ENCODE data around the gene FGF4.
"Not testable (repeated sequence)": the region's sequence is repeated elsewhere in the genome, so short reads cannot be mapped to it uniquely, and the experiment has no call there.

The FGF4 gene

DNA sequence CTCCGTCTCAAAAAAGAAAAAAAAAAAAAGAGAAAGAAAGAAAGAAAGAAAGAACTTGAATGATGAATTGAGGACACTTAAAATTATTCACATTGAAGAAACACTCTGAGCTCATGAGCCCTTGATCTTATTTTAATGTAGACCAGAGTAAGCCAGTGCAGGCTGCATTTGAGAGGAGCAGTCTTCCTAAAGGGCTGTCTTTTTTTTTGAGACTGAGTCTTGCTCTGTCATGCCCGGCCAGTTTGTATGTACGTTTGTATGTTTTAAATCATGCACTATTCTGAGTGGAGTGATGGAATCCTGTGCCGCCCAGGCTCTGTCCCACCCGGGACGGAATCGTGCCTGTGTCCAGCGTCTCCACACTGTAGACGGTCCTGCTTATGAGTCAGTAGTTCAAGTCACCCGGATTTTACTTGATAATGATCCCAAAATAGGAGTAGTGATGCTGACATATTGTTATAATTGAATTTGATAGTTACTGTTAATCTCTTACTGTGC lies 9.6 kb downstream of the FGF4 start:
- no peak for DNase-seq

DNA sequence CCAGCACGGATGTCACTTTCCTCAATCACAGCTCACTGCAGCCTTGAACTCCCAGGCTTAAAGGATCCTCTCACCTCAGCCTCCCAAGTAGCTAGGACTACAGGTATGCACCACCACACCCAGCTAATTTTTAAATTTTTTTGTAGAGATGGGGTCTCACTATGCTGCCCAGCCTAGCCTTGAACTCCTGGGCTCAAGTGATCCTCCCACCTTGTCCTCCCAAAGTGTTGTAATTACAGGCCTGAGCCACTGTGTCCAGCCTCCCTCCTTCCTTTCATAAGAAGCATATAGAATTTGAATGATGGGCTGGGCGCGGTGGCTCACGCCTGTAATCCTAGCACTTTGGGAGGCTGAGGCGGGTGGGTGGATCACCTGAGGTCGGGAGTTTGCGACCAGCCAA lies 10.2 kb downstream of the FGF4 start:
- not testable (repeated sequence) for DNase-seq

DNA sequence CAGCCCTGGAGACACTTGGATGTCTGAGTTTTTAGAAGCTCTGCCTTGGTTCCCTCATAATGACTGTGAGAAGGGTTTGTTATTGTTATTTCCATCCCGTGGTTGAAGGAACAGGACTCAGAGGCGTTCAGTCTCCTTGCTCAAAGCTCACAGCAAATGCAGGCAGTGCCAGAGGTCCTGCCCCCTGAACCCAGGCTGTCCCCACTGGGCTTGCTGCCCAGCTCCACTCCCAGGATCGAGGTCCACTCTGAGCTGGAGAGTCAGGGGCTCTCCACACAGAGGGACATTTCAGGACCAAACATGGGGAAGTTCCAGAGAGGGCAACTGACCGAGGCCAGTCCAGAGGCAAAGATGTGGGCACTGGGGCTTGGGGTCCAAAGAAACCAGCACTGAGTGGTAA lies 14.8 kb downstream of the FGF4 start:
- no peak for DNase-seq

DNA sequence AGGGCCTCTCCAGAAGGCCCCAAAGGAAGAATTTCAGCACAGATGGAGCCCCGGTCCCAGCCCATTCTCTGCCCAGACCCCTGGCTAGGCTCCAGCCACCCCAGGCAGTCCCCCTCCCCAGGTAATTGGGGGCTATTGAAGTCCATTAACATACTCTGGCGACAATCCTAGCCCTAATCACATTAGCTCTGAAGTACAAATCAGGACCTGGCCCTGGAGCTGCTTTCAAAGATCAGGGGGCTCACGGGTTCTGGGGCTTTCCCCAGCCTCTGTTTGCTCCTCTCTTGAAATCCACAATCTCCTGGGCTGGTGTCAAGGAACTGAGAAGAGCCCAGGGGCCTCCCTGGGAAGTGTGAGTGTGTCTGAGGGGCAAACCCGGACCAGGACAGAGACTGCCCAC lies 22.3 kb downstream of the FGF4 start:
- DNase-seq = no peak

DNA sequence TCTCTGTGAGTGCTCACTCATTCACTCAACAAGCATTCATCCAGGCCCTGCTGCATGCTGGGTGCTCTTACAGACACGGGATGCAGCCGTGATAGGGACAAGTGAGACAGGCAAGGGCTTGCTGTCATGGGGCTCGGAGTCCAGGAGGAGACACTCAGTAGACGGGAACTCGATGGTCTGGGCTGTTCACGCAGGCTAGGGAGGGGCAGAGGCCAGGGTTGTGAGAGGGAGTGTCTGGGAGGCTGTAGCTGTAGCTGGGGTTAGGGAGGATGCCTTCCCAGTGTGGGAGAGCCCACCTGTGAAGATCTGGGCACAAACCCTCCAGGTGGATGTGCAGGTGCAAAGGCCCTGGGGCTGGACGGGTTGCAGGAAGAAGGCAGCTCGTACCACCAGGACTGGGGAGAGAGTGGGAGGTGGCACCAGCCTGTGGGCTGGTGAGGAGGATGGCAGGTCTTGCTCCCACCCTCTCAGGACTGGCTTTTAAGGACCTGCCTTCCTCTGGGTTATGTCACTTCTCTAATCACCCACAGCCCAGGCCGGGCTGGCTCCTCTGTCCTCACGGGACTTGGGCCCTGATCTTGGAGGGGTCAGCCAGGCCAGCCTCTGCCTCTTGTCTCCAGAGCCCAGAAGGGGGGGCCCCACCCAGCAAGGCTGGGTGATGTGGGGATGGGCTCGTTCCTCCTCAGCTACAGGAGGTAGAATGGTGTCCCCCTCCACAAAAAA lies 24.1 kb downstream of the FGF4 start:
- no peak for DNase-seq

DNA sequence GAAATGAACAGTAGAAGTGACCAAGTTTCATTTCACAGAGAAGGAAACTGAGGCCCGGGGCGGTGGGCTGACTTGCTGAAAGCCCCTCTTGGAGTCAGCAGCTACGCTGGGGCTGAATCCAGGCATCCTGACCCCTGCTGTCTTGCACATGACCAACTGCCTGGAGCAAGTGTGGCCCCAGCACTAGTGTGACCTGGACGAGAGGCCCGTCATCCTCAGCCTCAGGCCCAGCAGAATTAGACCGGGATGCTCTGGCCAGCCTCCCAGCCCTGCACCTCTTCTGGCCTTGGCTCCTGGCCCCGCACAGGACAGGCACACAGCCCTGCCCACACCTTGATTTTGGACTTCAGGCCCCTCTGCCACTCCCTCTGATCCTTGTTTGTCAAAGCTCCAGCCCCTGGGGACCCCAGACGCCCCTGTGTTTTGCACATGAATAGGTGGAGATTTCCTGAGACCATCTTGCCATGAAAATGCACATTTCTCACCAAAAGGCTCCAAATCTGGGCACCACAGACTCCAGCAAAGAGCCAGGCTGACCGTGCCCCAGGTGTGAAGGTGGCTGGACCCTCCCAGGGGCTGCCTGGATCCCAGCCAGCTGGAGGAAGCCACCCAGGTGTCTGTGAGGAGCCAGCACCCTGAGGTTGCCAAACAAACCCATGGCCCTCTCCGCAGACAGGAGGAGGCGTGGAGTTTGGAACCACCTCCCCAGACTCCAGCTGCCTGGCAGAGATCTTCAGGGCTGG lies 24.9 kb downstream of the FGF4 start:
- DNase-seq = no peak

DNA sequence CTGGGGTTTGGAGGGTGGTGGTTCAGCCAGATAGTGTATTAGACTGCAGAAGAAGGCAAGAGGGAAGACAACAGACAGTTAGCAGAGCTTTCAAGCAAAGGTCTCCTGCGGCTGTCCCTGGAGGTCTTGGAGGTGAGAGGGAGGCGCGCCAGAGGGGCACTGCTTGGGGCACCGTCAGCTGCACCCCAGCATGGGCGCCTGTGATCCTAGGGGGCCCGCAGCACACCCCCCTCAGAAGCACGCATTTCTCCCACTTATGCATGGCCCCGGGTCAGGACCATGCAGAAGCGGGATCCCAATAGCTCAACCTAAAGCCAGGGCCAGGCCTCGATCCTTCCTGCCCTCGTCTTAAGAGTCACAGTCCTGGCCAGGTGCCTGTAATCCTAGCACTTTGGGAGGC lies 26.5 kb downstream of the FGF4 start:
- DNase-seq = no peak

DNA sequence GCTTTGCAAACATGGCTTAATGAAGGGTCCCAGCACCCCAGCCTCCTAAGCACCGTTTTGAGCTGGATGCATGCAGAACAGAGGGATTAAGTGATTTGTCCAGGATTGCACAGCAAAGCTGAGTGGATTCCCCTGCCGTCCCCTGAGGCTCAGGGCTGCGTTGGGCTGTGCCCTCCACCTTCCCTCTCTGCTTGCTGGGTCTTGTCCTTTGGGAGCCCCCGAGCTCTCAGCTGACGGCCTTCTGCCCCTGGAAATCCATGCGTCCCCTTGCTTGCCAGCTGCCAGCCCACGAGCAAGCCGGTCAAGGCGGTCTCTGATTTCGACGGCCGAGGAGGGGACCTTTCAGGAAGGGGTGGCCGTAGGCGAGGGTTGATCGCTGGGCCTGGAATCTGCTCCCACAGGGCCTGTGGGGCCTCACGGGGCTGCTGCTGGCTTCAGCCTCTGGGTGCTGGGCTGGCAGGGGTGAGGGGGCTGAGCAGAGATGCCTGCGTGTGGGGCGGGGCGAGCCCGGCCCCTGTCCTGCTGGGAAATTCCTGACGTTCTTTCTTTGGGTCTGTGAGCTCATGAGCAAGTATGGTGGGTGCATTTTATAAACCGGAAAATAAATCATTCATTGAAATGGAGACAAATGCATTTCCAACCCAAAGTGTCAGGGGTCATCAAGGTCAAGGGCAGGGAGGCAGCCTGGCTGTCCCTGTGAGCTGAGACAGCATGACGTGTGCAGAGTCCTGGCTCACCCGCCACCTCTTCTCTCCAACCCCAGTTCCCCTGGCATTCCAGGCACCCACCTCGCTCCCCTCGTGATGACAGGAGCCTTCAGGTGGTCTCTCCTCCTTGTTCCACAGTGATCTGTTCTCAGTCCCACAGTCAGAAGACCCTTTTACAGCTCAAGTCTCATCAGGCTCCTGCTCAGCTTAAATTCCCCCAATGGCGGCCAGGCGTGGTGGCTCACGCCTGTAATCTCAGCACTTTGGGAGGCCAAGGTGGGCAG lies 28.1 kb downstream of the FGF4 start:
- DNase-seq = no peak

DNA sequence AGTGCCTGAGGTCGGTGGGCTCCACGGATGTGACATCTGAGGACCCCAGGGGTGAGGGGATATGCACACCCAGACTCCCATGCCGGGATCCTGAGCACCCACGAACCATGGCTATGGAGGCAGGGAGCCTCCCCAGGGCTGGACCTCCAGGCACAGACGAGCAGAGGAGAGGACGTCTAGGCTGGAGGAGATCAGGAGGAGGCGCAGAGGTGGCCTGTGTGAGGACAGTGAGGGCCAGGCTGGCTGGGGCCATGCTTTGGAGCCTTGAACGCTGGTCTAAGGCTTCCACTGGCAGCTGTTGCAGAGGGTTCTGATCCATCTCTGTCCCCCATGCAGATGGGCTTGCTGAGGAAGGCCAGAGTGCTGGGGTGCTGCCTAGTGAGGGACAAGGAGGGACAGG lies 29.0 kb downstream of the FGF4 start:
- no peak for DNase-seq

DNA sequence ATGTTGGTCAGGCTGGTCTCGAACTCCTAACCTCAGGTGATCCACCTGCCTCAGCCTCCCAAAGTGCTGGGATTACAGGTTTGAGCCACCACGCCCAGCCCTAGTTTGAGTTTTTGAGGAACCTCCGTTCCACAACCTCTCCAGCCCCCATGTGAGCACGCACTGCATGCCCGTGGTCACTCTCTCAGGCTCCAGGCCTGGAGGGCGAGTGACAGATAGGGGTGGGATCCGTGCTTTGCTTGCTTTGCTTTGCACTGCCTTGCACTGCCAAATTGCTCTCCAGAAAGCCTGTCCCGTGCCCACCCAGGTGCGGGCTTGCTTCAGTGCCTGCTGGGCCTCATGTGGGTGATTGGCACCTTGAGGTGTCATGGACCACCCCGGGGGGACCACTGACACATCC lies 29.9 kb downstream of the FGF4 start:
- no peak for DNase-seq

DNA sequence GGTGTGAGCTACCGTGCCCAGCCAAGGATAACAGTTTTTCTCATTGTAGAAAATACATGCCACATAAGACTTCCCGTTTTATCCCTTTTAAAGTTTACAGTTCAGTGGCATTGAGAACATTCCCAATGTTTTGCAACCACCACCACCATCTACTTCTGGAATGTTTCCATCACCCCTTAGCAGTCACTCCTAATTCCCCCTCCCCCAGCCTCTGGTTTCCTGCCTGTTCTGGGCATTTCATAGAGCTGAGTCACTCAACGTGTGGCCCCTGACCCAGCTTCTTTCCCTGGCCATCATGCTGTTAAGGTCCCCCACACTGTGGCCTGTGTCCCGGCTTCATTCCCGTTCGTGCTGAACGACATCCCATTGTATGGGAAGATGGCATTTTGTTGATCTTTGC lies 30.7 kb downstream of the FGF4 start:
- no peak for DNase-seq

DNA sequence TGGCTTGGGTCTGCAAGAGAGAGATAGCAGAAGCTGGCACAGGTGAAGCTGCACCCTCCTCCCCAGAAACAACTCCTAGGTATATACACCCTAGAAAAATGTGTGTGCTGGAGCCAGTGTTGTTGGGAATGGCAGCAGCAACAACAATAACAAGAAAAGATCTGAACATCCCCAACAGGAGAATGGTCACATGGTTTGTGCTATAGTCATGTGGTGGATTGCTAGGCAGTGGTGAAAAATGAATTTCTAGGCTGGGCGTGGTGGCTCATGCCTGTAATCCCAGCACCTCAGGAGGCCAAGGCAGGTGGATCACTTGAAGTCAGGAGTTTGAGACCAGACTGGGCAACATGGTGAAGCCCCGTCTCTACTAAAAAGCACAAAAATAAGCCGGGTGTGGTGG lies 40.3 kb downstream of the FGF4 start:
- DNase-seq = no peak

DNA sequence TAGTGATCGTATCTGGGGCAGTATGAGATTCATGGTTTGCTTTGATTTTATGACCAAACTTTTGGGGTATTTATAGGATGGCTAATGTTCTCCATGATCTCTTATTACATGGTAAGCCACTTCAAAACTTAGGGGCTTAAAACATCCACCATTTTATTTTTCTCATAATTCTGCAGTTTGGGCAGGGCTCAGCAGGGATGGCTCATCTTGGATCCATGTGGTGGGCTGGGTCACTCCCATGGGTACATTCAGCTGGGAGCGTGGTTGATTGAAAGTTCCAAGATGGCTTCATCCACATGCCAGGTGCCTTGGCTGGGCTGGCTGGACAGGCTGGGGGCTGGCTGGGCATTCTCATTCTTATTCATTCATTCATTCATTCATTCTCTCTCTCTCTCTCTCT lies 40.8 kb downstream of the FGF4 start:
- no peak for DNase-seq

DNA sequence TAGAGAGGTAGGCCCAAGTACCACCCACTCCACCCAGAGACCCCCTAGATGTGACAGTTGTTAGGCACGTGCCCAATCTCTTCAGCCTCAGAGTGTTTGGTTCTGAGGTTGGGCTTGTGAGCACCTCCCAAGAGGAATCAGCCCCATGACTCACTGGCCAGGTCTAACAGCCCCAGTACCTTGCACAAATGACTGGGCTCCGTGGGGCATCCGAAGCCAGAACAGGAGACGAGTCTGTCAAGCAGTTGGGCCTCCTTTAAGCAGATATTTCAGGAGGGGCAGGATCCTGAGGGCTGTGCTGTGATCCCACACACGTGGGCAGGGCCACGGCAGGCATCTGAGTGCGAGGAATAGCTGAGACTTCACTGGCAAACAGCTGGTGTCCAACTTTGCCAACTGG lies 42.2 kb downstream of the FGF4 start:
- DNase-seq = no peak

DNA sequence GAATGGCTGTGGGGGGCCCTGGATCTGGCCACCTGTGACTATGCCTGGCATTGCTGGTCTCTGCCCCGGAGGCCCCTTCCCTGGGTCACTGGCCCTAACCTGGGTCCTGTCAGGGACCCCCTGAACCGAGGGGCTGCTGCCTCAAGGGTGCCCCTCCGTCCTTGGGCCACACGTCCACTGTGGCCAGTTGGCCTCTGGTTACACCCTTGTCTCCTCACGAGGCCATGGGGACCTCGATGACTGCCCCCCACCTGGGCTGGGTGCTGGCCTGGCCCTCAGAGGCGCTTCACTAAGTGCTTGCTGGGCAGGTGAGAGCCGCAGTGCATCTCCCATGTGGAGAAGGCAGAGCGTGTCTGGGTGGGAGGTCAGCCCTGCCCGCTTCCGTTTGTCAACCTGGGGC lies 44.0 kb downstream of the FGF4 start:
- no peak for DNase-seq

DNA sequence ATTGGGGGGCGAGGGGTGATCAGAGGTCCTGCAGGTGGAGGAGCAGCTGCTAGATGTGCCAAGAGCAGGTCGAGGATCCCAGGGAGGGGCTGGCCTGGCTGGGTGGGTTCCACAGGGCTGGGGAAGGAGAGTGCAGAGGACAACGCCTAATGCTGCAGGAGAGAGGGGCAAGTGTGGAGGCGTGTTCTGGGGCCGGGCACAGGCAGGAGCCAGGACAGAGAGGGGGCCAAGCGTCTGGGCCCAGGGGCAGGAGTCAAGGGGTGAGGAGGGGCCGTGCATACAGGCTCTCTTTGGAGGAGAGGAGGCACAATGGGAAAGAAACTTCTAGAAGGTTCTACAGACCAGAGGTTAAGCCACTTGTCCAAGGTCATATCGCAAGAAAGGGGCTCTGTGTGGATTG lies 44.6 kb downstream of the FGF4 start:
- DNase-seq = no peak

DNA sequence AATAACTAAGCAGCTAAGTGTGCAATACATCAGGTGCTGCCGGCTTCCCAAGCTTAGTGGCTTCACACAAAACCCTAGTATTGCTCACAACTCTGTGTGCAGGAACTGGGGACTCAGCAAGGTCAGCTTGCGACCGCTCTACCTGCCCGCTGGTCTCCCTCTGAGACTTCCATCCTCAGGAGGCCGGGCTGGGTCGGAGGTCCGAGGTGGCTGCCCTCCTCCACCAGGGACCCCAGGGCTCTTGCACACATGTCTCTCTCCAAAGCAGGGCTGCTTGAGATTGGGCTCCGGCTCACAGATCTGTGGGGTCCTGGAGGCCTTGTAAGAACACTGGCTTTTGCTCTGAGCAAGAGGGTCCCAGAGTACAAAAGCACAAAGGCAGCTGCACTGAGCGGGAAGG lies 45.9 kb downstream of the FGF4 start:
- no peak for DNase-seq

DNA sequence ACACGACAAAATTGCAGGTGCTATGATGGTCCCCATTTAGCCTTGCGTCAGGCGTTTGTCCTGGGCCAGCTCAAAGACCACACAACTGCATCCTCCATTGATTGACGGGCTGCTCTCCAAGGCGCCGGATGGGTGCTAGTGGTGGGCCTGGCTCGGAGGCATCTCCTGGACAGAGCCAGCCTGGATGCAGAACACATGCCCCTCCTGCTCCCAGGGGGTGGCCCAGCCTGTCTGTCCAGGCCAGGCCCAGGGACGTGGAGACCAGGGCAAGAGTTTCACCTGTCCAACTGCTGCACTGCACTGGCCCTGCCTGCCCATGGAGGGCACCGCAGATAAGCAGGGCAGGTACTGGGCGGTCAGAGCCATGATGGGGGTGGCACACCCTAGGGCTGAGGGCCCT lies 47.9 kb downstream of the FGF4 start:
- no peak for DNase-seq

DNA sequence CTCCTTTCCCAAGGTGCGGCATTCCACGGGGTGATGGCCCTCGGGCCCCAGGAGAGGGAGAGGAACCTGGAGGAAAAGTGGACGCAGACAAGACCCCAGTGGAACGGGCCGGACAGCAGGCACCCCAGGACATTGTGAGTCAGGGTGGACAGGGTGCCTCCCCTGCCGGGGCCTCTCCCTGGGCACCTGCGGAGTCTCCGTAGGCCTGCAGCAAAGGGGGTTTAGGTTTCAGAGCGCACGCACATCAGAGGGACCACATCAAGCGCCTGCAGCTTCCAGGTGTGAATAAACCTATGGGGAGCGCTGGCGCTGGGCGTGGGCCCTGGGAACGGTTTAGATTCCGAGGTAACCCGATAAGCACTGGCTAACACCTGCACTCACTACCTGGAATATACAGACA lies 48.7 kb downstream of the FGF4 start:
- no peak for DNase-seq

DNA sequence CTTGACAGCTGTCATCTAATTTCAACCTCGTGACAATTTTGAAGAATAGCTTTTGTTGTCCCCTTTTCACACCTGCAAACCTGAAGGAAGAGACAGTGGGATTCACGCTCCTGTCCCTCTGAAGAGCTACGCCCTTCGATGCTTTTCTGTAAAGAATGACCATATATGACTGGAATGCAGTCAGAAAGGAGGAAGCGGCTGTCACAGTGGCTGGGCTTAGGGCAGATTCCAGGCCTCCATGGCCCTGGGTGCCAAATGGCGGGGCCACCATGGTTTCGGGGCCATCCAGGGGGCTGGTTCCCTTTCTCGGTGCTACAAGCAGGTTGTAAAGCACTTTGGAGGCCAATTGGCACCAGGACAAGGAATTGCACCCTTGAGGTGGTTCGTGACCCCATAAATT lies 49.1 kb downstream of the FGF4 start:
- no peak for DNase-seq

DNA sequence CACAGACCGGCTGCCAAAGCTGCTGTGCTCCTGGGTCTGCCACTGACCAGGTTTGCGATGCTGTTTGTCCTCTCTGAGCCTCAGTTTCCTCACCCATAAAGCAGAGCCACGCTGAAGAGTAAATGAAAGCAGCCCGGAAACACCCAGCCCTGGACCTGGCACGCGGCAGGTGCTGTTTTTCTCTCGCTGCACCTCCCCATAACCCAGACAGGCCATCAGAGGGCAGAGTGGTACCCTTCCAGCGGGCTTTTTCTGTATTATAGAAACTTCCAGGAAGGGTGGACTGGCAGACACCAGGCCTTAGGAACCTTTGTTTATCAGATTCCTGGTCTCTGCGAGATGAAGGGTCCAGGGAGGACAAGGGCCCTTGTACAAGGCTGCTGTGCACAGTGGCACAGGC lies 53.4 kb downstream of the FGF4 start:
- no peak for DNase-seq

DNA sequence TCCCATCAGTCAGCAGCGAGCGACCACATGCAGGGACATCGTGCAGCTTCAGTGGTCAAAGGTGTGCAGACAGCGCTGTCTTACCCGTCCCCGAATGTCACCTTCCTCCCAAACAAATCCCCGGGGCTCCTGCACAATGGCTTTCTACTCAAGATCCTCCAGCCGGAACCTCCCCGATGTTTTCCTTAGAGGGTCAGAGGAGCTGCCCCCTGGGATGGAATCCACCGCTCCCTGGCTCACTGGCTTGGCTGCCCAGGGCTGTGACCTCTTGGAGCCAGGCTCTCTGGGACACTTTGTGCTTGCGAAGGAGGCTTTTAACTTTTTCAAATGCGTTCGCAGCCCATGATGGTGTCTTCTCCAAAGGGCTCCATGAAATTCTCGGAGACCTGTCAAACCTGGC lies 54.0 kb downstream of the FGF4 start:
- DNase-seq = no peak

All from NCI-H146 (cell line).